DOHH2 (cell line): ENCODE data around the gene NUMB.

Experiments used
- EZH2phosphoT487 ChIP-seq: fragments of 200-600 bp; sonication (generic); IDR thresholded peaks from 2 replicates; pipeline ENCODE4 v1.6.1; 2017; ENCODE audit warnings: borderline replicate concordance, mild to moderate bottlenecking, antibody characterized with exemption, low read length, moderate library complexity, mixed read lengths
- TF ChIP-seq, protein P1 (sequence below): fragments of 200-600 bp; sonication (generic); IDR thresholded peaks from one replicate; pipeline ENCODE4 v1.5.1; 2014; ENCODE audit warnings: antibody characterized with exemption, mild to moderate bottlenecking, low read depth, low read length; ENCODE audit not compliant: poor library complexity, severe bottlenecking

DNA sequence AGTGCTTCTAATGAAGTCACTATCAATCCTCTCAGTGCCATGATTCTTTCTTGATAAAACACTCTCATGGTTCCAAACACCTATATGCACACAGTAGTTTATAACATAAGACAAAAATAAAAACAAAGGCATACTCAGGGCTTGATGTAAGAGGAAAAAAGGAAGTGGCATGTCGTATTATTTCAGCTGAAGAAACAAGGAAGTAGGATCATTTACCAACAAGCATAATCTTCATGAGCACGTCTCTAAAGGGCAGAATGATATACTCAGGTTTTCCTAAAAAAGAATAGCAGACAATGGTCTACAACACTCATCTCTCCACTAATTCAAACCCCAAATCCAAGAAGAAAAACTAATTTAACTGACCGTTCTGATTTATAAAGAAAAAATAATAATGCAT is 33.9 kb downstream of the NUMB start:
- TF ChIP-seq, protein P1, sequence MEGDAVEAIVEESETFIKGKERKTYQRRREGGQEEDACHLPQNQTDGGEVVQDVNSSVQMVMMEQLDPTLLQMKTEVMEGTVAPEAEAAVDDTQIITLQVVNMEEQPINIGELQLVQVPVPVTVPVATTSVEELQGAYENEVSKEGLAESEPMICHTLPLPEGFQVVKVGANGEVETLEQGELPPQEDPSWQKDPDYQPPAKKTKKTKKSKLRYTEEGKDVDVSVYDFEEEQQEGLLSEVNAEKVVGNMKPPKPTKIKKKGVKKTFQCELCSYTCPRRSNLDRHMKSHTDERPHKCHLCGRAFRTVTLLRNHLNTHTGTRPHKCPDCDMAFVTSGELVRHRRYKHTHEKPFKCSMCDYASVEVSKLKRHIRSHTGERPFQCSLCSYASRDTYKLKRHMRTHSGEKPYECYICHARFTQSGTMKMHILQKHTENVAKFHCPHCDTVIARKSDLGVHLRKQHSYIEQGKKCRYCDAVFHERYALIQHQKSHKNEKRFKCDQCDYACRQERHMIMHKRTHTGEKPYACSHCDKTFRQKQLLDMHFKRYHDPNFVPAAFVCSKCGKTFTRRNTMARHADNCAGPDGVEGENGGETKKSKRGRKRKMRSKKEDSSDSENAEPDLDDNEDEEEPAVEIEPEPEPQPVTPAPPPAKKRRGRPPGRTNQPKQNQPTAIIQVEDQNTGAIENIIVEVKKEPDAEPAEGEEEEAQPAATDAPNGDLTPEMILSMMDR: no peak
- no peak for TF ChIP-seq EZH2phosphoT487
